Measurements from ENCODE around the gene LMBR1.
A peak's percentile ranks its signal among the peaks of the same experiment; 100 is the strongest.
"Not testable (repeated sequence)": the region's sequence is repeated elsewhere in the genome, so short reads cannot be mapped to it uniquely, and the experiment has no call there.

The LMBR1 gene

GRCh38 chr7:156655251-156655650 lies 237.7 kb downstream of the LMBR1 start:
- no peak for DNase-seq (ENCODE audit: low read depth in 2 of 2)

GRCh38 chr7:156654511-156655234 lies 238.3 kb downstream of the LMBR1 start:
- DNase-seq (ENCODE audit: low read depth in 2 of 2), result no peak

GRCh38 chr7:156652886-156653568 lies 240.0 kb downstream of the LMBR1 start:
- DNase-seq (ENCODE audit: low read depth in 2 of 2), result no peak

GRCh38 chr7:156651474-156651873 lies 241.5 kb downstream of the LMBR1 start:
- no peak for DNase-seq (ENCODE audit: low read depth in 2 of 2)

- DNase-seq (ENCODE audit: low read depth in 2 of 2), result no peak
These were observed 242.9 kb downstream of the LMBR1 start for GRCh38 chr7:156650042-156650441.

GRCh38 chr7:156647330-156647729 lies 245.7 kb downstream of the LMBR1 start:
- DNase-seq (ENCODE audit: low read depth in 2 of 2), result not testable (repeated sequence)

- DNase-seq (ENCODE audit: low read depth in 2 of 2), result no peak
These were observed 250.5 kb downstream of the LMBR1 start for GRCh38 chr7:156642306-156643045.

- peak in 1 of 2 donors; percentile 31 for DNase-seq (ENCODE audit: low read depth in 2 of 2)
These were observed 252.0 kb downstream of the LMBR1 start for GRCh38 chr7:156640949-156641485.

GRCh38 chr7:156640257-156640948 lies 252.6 kb downstream of the LMBR1 start, which contains the start of gene RNF32:
Gene RNF32, plus strand, starts transcription at chr7:156640774. Its CDS starts 3,104 bp downstream, at chr7:156643878.
- DNase-seq (ENCODE audit: low read depth in 2 of 2), result peak; percentile 85 to 99

GRCh38 chr7:156639426-156640256 lies 253.3 kb downstream of the LMBR1 start:
- no peak for DNase-seq (ENCODE audit: low read depth in 2 of 2)

GRCh38 chr7:156638443-156639077 lies 254.4 kb downstream of the LMBR1 start:
- DNase-seq (ENCODE audit: low read depth in 2 of 2), result no peak

GRCh38 chr7:156637093-156637492 lies 255.9 kb downstream of the LMBR1 start:
- DNase-seq (ENCODE audit: low read depth in 2 of 2), result not testable (repeated sequence)

GRCh38 chr7:156635529-156636385 lies 257.2 kb downstream of the LMBR1 start:
- no peak for DNase-seq (ENCODE audit: low read depth in 2 of 2)

GRCh38 chr7:156634117-156634516 lies 258.9 kb downstream of the LMBR1 start:
- no peak for DNase-seq (ENCODE audit: low read depth in 2 of 2)

GRCh38 chr7:156629873-156630272 lies 263.1 kb downstream of the LMBR1 start:
- DNase-seq (ENCODE audit: low read depth in 2 of 2), result no peak

GRCh38 chr7:156628562-156628961 lies 264.4 kb downstream of the LMBR1 start:
- DNase-seq (ENCODE audit: low read depth in 2 of 2), result no peak
